Ovary (tissue), 9 donors: ENCODE data around the gene TCTN1. TPM values are rescaled to one million over a fixed set of nuclear protein-coding genes. Genes with fewer than 3 reads are reported as not detected.

Source experiments
- DNase-seq, 5 donors: peaks; one replicate each; pipeline ENCODE4 v3.0.0-alpha.2; 2019 to 2020
- H3K27ac ChIP-seq, 2 donors: fragments of 200-600 bp; one replicate each; pipeline versions ENCODE4 v1.5.1 to v1.8.0; 2019 to 2022
- H3K27me3 ChIP-seq: fragments of 200-600 bp; one replicate; pipeline ENCODE4 v1.8.0; 2022
- H3K36me3 ChIP-seq: fragments of 200-600 bp; sonication (generic); one replicate; pipeline ENCODE4 v1.5.1; 2019
- H3K4me1 ChIP-seq: one replicate; pipeline ENCODE4 v1.8.1; 2013; ENCODE audit warnings: mild to moderate bottlenecking, moderate library complexity; ENCODE audit not compliant: insufficient read depth
- H3K4me3 ChIP-seq: fragments of 200-600 bp; sonication (generic); one replicate; pipeline ENCODE4 v1.5.1; 2017
- H3K9me3 ChIP-seq, 2 donors: fragments of 200-600 bp in 1 of 2; sonication (generic) in 1 of 2; one replicate each; pipeline versions ENCODE4 v1.5.1 to v1.8.1; 2013 to 2019; ENCODE audit warnings: mild to moderate bottlenecking in 1 of 2, moderate library complexity in 1 of 2
- EP300 ChIP-seq: sonication (generic); formaldehyde crosslinking; IDR thresholded peaks from one replicate; pipeline ENCODE4 v1.6.1; 2017; ENCODE audit warnings: antibody characterized with exemption
- POLR2A ChIP-seq: fragments of 450-650 bp; IDR thresholded peaks from one replicate; pipeline ENCODE4 v1.6.1; 2017; ENCODE audit warnings: antibody characterized with exemption, mild to moderate bottlenecking, moderate library complexity
- WGBS, 3 donors: extraction: QIAGEN DNeasy Blood & Tissue Kit in 1 of 3; methylation state at CpG; one replicate each; pipeline versions ENCODE4 v1.1.5 to v1.1.7; 2013 to 2017; 5-methylcytosine and 5-hydroxymethylcytosine counted together
- intact Hi-C, 4 donors: fragments of 100-400 bp; cut with DNase I; formaldehyde crosslinking; loops; one replicate each; pipeline versions ENCODE4 v1.11.0 to v1.15.1; 2022 to 2023
- polyA plus RNA-seq, 2 donors: library from polyadenylated mRNA; stranded (reverse); fragments of 200-250 nt in 1 of 2; fragments of 350-450 nt in 1 of 2; fragmentation: Illumina TruSeq in 1 of 2; extraction: RNeasy Lipid Tissue Mini Kit (QIAGEN cat#74804) in 1 of 2; gene quantifications; one replicate each; pipeline ENCODE4 v1.2.3, GENCODE V29; 2013 to 2014
- total RNA-seq, 7 donors: library from RNA; depleted of rRNA in 2 of 7; stranded (reverse); fragments of >200 nt in 2 of 7; fragmentation: NEBNext Ultra II Directional in 3 of 7; extraction: Animal tissue kit (Norgen Biotek cat#: 25700) in 3 of 7; gene quantifications; one replicate each; pipeline versions ENCODE4 v1.1.0 to v1.2.4, GENCODE V29; 2016 to 2023
- TF ChIP-seq, protein P1 (sequence below), 3 donors: fragments of 450-650 bp in 2 of 3; fragments of 200-600 bp in 1 of 3; IDR thresholded peaks; one replicate each; pipeline versions ENCODE4 v1.5.1 to v1.8.0; 2016 to 2022; ENCODE audit warnings: antibody characterized with exemption in 3 of 3, mild to moderate bottlenecking in 1 of 3
- donor health status: DM: no; HTN: no; CAD: no; lungs with moderate emphysema.
- donor health status: DM: no; HTN: no; CAD: no.
- donor health status: Bipolar disorder and iron deficiency.
- donor health status: DM: yes; HTN: yes; CAD: no.
- donor health status: DM: no; HTN: no; CAD: no.
- donor health status: DM: yes; HTN: yes; CAD: no.

Gene TCTN1
- total and polyA plus RNA-seq, 9 donors: 32.7 to 122 (median 47.9) TPM

DNA sequence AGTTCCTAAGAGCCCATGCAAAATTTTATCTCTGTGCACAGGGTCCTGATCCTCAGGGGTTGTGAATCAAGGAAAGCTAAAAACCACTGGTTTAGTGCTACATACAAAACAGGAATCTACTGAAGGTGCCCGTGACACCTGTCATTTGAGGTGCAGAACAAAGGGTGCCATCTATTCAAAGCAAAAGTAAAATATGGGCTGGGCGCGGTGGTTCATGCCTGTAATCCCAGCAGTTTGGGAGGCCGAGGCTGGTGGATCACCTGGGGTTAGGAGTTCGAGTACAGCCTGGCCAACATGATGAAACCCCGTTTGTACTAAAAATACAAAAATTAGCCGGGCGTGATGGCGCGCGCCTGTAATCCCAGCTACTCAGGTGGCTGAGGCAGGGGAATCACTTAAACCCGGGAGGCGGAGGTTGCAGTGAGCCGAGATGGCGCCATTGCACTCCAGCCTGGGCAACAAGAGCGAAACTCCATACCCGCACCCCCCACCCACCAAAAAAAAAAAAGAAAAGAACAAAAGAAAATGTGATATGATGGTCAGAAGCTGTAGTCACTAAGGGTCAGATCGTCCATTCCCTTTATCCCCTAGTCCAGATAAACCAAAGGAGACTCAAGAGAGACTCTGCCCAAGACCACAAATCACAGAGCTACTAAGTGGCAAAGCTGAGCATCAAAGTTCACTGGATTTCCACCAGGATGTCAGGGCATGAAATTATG is 34.2 kb upstream of the TCTN1 start:
- intact Hi-C loops: no loop called here
- Histone ChIP-seq H3K27me3 (no peaks in the 10 kb centered on the region), H3K4me3 (no peak overlapping the region), H3K36me3 (no peaks in the 10 kb centered on the region), H3K9me3 (no peaks in the 10 kb centered on the region), H3K27ac (no peak overlapping the region), H3K4me1 (peaks cover 18% of the 10 kb centered on the region)
- TF ChIP-seq POLR2A (no peak), EP300 (no peak)
- TF ChIP-seq, protein P1, sequence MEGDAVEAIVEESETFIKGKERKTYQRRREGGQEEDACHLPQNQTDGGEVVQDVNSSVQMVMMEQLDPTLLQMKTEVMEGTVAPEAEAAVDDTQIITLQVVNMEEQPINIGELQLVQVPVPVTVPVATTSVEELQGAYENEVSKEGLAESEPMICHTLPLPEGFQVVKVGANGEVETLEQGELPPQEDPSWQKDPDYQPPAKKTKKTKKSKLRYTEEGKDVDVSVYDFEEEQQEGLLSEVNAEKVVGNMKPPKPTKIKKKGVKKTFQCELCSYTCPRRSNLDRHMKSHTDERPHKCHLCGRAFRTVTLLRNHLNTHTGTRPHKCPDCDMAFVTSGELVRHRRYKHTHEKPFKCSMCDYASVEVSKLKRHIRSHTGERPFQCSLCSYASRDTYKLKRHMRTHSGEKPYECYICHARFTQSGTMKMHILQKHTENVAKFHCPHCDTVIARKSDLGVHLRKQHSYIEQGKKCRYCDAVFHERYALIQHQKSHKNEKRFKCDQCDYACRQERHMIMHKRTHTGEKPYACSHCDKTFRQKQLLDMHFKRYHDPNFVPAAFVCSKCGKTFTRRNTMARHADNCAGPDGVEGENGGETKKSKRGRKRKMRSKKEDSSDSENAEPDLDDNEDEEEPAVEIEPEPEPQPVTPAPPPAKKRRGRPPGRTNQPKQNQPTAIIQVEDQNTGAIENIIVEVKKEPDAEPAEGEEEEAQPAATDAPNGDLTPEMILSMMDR (IDR thresholded peaks at IDR 0.05): no peak
- WGBS, 3 donors: 94 to 96% (median 95%) methylated on average over 18 of the region's 18 CpGs
- DNase-seq: no peak

DNA sequence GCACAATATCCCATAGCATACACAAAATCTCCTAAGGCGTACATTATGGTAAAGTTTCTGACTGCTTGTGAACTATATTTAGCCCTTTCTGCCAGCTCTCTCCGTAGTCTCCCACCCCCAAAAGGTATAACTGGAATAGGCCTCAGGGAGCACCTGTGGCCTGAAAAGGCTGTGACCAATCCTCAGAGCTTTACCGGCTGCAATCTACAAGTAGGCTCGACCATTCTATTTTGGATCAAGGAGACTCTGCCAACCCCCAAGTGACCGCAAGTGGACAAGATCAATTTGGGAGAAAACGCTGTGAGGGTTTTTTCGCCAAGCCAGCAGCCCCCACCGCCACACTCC is 32.0 kb upstream of the TCTN1 start:
- peak overlapping the region; percentile 84 for H3K4me3 ChIP-seq
- TF ChIP-seq EP300 (no peak), POLR2A (no peak)
- TF ChIP-seq, protein P1 (IDR thresholded peaks at IDR 0.05): no peak
- no peaks in the 10 kb centered on the region for H3K36me3 ChIP-seq
- intact Hi-C loops: no loop called here
- H3K27ac ChIP-seq: peak overlapping the region; percentile 79 to 89
- H3K4me1 ChIP-seq: peaks cover 18% of the 10 kb centered on the region
- H3K9me3 ChIP-seq: no peaks in the 10 kb centered on the region
- no peak for DNase-seq
- no peaks in the 10 kb centered on the region for H3K27me3 ChIP-seq
- WGBS, 3 donors: 2 to 5% (median 3%) methylated on average over 8 of the region's 8 CpGs

DNA sequence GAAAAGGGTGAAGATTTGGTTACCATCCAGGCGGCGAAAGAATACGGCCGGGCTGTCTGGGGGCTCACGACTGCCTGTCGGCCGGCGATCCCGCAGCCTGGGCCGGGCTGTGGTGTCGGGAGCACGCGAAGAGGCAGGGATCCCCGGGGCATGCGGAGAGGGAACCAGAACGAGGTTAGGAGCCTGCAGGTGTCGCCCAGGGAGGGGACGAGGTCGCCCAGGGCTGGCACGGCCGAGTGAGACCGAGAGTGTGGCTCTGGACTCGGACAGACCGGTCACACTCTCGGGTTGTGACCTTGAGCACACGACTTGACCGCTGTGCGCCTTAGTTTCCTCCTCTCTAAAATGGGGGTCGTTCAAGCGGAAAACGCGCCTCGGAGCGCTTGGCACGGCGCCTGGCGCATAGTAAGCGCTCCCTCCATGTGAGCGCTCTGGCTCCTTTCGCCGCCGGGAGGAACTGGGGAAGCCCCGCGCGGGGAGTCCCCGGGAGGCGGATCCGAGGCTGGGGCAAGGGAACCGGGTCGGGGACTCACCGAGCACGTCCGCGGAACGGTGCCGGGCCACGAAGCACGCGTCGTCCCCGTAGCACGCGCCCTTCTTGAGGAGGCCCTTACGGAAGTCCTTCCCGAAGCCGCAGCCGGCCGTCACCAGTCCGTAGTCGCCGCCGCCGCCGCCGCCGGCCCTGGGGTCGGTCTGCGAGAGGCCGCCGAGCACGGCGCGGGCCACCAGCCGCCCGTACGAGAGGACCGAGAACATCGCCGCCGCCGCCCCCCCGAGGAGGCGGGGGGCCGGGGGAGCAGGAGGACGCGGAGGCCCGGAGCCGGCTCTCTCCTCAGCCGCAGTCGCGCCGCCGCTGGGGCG is 31.4 kb upstream of the TCTN1 start:
- peak overlapping the region; percentile 79 to 89 for H3K27ac ChIP-seq
- H3K4me1 ChIP-seq: peaks cover 18% of the 10 kb centered on the region
- no peaks in the 10 kb centered on the region for H3K27me3 ChIP-seq
- TF ChIP-seq, protein P1 (IDR thresholded peaks at IDR 0.05): no peak
- TF ChIP-seq EP300 (no peak), POLR2A (no peak)
- H3K9me3 ChIP-seq: no peaks in the 10 kb centered on the region
- H3K4me3 ChIP-seq: peak overlapping the region; percentile 84
- 0% methylated on average over 63 to 104 of the region's 104 CpGs for WGBS, 3 donors
- no peaks in the 10 kb centered on the region for H3K36me3 ChIP-seq
- intact Hi-C loops: no loop called here
- DNase-seq: peak; percentile 50 to 75 (median 66)

DNA sequence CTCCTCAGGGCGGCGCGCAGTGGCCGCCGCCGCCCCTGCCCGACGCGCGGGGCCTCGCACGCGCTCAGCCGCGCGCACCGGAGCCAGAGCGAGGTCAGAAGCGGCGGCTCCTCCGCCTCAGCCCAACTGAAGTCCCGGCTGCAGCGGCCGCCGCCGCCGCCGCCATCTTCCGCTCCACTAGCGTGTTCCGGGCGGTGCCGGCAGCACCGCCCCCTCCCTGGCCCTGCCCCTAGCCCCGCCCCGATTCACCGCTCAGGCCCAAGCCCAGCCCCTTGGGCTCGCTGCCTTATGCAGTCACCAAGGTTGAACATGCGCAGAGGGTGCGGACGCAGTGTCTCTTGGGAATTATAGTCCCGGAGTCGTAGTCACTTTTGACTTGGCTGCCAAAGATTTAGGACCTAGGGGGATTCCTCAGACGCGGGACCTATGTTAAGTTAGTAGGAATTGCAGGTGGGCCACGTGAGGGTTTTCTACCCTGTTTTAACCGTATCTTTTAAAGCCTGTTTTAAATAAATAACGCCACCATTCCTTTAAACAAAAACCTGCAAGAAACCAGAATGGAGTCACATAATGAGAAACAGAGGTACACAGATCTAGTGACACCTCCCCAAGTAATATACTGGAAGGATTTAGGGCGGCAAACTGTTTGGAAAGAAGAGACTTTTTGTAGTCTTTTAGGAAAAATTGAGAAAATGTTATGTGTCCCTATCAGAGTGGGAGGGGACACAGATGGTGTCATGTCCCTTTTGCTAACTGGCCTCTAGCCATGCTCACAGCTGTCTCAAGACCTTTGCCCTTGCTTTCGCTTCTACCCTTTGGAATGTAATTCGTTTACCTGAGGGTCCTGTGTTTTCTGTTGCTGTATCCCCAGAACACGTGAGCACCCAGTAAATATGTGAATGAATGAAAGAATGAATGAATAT is 30.5 kb upstream of the TCTN1 start, which contains the start of gene PPTC7:
Gene PPTC7 (minus strand): TSS at position 182 of the 923 bp plus-strand sequence. CDS start 287 bp downstream, outside the sequence.
- TF ChIP-seq POLR2A (peak; percentile 87), EP300 (no peak)
- TF ChIP-seq, protein P1 (IDR thresholded peaks at IDR 0.05): no peak
- H3K4me1 ChIP-seq: peaks cover 13% of the 10 kb centered on the region
- no peaks in the 10 kb centered on the region for H3K36me3 ChIP-seq
- intact Hi-C loops: no loop called here
- H3K27me3 ChIP-seq: no peaks in the 10 kb centered on the region
- 1 to 2% (median 1%) methylated on average over 51 to 52 of the region's 52 CpGs for WGBS, 3 donors
- peak within 1 kb of the TSS; percentile 84 for H3K4me3 ChIP-seq
- no peaks in the 10 kb centered on the region for H3K9me3 ChIP-seq
- H3K27ac ChIP-seq: peak within 1 kb of the TSS; percentile 79 to 89
- DNase-seq: peak; percentile 97 to 98 (median 98)
